ENCODE results near the gene COG6. TPM values are rescaled to one million over a fixed set of nuclear protein-coding genes. Genes with fewer than 3 reads are reported as not detected.

COG6 gene
- 10 to 100 TPM; 25.5 to 37.3 TPM for total RNA-seq

DNA sequence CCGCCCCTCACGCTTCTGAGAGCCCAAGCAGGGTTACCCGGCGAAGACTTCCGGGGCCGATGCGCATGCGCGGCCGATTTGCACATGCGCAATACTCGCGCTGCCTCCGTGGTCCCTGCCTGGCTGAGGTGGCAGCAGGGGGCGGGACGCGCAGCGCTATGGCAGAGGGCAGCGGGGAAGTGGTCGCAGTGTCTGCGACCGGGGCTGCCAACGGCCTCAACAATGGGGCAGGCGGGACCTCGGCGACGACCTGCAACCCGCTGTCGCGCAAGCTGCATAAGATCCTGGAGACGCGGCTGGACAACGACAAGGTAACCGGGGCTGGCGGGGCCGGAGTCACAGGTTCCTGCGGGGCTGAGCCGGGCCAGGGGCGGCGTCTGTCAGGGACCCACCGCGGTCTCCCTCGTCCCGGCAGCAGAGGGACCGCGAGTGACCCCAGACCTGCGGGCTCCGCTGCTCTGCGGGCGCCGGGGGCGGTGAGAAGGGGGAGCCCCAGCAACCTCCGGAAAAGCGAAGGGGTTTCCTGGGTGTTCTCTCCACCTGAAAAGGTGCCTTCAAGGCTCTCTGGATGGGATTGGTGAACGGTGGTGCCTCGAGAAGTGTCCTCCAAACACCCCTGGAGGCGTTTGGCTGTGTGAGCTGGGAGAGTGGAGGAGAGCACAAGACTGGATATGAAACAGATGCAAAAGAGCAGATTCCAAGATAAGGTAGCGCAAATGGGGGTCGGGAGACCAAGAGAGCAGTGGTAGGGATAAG, at the start of gene COG6:
TSS of gene COG6 (plus strand) at position 94 of the 756 bp plus-strand sequence. CDS start at position 159, 65 bp downstream.
- peak within 1 kb of the TSS; percentile 91 for H3K4me3 Mint-ChIP-seq
- CTCF ChIA-PET, result interaction anchor here (0.8 kb wide), 1 partner anchor 44 kb away, joined by 4 read pairs; no protein-coding TSS in a partner anchor
- peaks cover 5% of the 10 kb centered on the region for H3K36me3 Mint-ChIP-seq
- peak; percentile 96 for DNase-seq
- H3K9me3 Mint-ChIP-seq, result no peaks in the 10 kb centered on the region
- intact Hi-C loops (cut with micrococcal nuclease), result loop anchor here (1.0 kb wide), 2 partner anchors 52 to 617 kb away; partner anchors contain the start of genes LHFPL6, NHLRC3 and PROSER1
- POLR2A ChIA-PET, result interaction anchor here (1.0 kb wide), 1 partner anchor 618 kb away, joined by 3 read pairs; the partner anchor contains the start of gene PROSER1
- peak within 1 kb of the TSS; percentile 82 for H3K27ac Mint-ChIP-seq
- H3K4me1 Mint-ChIP-seq (ENCODE audit: low read depth), result peaks cover 18% of the 10 kb centered on the region
- no peaks in the 10 kb centered on the region for H3K27me3 Mint-ChIP-seq

DNA sequence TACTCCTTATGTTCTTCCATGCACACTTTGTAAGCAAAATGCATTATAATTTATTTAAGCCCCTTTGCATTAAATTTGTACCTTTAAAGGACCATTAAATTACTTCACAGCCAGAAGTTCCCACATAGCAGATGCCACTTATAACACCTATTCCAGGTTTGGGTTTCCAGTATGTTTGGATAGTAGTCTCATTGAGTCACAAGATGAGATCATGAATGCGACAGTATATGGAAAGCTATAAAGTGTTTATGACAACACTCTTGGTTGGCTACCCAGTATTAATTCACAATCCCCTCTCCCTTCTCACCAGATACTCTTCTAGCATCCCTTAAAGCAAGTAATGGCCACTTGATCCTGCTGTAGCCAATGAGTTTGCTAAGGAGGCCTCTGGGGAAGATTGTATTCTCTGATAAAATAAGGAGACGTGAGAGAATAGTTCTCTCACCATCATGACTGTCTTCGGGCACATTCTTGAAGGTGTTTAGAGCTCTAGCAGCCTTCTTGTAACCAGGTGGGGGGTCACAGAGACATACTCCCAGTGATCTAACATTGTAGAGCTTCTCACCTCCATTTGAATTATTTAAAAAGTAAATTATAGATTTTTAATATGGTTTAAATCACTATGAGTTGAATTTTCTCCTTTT, 49.7 kb upstream of the COG6 start:
- no peaks in the 10 kb centered on the region for H3K36me3 Mint-ChIP-seq
- H3K27me3 Mint-ChIP-seq, result peaks cover 29% of the 10 kb centered on the region
- DNase-seq, result no peak
- H3K27ac Mint-ChIP-seq, result no peak overlapping the region
- H3K9me3 Mint-ChIP-seq, result no peaks in the 10 kb centered on the region
- peaks cover 14% of the 10 kb centered on the region for H3K4me1 Mint-ChIP-seq (ENCODE audit: low read depth)
- no peak overlapping the region for H3K4me3 Mint-ChIP-seq
- POLR2A ChIA-PET, result interaction anchor here (0.7 kb wide), 1 partner anchor 557 kb away, joined by 5 read pairs; no protein-coding TSS in a partner anchor
- CTCF ChIA-PET, result interaction anchor here (1.0 to 3.3 kb wide), 4 partner anchors 9 to 460 kb away, joined by 3 to 24 read pairs (median 4); no protein-coding TSS in a partner anchor
- intact Hi-C loops (cut with micrococcal nuclease), result no loop called here

DNA sequence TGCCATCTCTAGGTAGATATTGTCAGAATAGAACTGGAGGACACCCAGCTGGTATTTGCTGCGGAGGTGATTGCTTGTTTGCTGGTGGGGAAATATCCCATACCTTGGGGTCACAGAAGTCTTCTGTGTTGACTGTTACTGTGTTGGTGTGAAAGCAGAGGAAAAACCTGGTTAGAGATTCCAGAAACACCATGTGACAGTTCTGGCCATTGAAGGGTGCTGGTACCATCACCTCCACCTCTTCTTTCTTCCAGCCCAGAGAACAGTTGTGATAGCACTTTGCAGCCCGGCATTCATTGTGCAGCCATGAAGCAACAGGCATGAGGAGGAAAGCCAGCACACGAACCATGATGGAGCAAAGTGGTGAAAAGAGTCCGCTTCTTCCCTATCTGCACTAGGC, 47.6 kb upstream of the COG6 start:
- intact Hi-C loops (cut with micrococcal nuclease), result no loop called here
- Mint-ChIP-seq H3K36me3 (no peaks in the 10 kb centered on the region), H3K9me3 (no peaks in the 10 kb centered on the region), H3K4me1 (ENCODE audit: low read depth) (peaks cover 8% of the 10 kb centered on the region), H3K27me3 (peaks cover 14% of the 10 kb centered on the region), H3K4me3 (no peak overlapping the region), H3K27ac (no peak overlapping the region)
- POLR2A ChIA-PET, result no interaction called here
- CTCF ChIA-PET, result interaction anchor here (3.3 kb wide), 1 partner anchor 8 kb away, joined by 24 read pairs; no protein-coding TSS in a partner anchor
- no peak for DNase-seq

DNA sequence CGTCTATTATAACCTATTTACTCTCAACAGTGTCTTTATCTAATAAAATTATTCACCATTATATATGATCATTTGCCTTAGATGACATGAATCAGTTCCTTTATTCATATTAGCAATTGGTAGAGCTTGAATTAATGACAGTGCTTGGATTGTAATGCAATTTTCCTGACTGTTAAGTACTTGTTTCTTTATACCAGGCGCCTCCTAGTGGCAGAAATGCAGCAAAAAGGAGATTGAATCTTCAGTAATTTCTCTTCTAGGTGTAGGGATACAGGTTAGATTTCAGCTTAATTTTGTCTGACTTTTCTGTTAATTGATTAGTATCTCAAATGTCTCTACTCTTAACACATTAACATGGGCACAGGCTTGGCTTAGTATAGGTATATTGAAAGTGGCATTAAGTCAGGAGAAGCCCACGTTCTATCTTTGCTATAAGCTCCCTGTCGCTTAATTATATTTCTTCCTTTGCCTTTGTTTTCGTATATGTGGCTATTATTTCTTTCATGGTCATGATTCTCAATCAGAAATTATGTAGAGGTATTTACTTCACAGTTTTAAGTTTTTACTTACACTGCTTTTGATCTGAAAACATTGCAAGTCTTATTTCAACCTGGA, 43.3 kb upstream of the COG6 start:
- H3K36me3 Mint-ChIP-seq, result no peaks in the 10 kb centered on the region
- CTCF ChIA-PET, result interaction anchor here (0.6 to 3.3 kb wide), 76 partner anchors 9 to 619 kb away, joined by 3 to 31 read pairs (median 4); partner anchors contain the start of genes COG6 and LHFPL6
- H3K27me3 Mint-ChIP-seq, result peaks cover 5% of the 10 kb centered on the region
- no peak overlapping the region for H3K4me3 Mint-ChIP-seq
- no peaks in the 10 kb centered on the region for H3K4me1 Mint-ChIP-seq (ENCODE audit: low read depth)
- POLR2A ChIA-PET, result no interaction called here
- H3K9me3 Mint-ChIP-seq, result no peaks in the 10 kb centered on the region
- H3K27ac Mint-ChIP-seq, result no peak overlapping the region
- intact Hi-C loops (cut with micrococcal nuclease), result loop anchor here (1.0 to 5.0 kb wide), 5 partner anchors 65 to 561 kb away; no protein-coding TSS in a partner anchor
- DNase-seq, result peak; percentile 53

DNA sequence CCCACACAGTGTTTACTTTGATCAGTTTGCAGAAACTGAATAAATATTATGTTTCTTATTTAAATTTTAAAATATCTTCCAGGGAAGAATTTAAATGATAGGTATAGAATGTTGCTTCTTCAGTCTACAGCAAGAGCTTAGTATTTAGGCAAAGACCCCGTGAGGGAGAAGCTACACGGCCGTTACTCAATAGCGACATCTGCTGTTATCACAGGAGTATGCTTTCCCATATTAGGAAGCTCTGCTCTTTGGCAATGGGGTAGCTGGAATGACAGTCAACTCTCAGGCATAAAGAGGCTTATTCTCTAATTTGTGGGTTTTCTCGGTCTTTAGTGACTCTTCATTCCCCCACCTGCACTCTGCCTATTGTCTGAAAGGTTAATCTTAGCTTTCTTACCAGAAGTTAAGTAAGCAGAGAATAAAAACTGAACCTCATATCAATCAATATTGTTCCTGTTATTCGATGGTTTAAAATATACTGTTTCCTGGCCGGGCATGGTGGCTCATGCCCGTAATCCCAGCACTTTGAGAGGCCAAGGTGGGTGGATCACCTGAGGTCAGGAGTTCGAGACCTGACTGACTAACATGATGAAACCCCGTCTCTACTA, 39.3 kb upstream of the COG6 start:
- H3K4me1 Mint-ChIP-seq (ENCODE audit: low read depth), result no peaks in the 10 kb centered on the region
- CTCF ChIA-PET, result interaction anchor here (0.6 to 2.3 kb wide), 60 partner anchors 9 to 1161 kb away, joined by 3 to 24 read pairs (median 4); partner anchors contain the start of genes NHLRC3 and PROSER1
- H3K27me3 Mint-ChIP-seq, result peaks cover 5% of the 10 kb centered on the region
- peak; percentile 39 for DNase-seq
- POLR2A ChIA-PET, result no interaction called here
- H3K27ac Mint-ChIP-seq, result no peak overlapping the region
- no peak overlapping the region for H3K4me3 Mint-ChIP-seq
- intact Hi-C loops (cut with micrococcal nuclease), result no loop called here
- no peaks in the 10 kb centered on the region for H3K9me3 Mint-ChIP-seq
- H3K36me3 Mint-ChIP-seq, result no peaks in the 10 kb centered on the region

DNA sequence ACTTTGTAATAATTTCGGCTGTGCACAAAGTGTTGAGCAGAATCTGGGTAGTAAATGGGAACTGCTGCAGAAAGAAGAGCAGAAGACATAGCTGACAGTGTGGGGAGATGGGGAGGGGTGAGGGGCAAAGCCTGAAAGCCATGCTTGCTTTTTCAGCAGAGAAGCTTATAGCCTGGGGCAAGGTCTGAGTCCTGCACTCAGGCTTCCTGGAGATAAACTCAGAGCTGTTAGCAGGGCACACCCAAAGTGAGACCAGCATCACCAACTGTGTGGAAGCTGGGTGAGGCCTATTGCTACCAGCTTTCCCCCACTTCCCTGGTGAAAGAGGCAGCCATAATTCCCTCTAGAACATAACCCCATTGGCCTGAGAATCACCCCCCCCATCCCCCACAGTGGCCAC, 36.9 kb upstream of the COG6 start:
- Mint-ChIP-seq H3K4me3 (no peak overlapping the region), H3K4me1 (ENCODE audit: low read depth) (no peaks in the 10 kb centered on the region), H3K9me3 (no peaks in the 10 kb centered on the region), H3K36me3 (no peaks in the 10 kb centered on the region), H3K27ac (no peak overlapping the region), H3K27me3 (peaks cover 5% of the 10 kb centered on the region)
- intact Hi-C loops (cut with micrococcal nuclease), result no loop called here
- CTCF ChIA-PET, result interaction anchor here (0.6 to 1.2 kb wide), 4 partner anchors 31 to 473 kb away, joined by 3 read pairs; no protein-coding TSS in a partner anchor
- no peak for DNase-seq
- POLR2A ChIA-PET, result no interaction called here

DNA sequence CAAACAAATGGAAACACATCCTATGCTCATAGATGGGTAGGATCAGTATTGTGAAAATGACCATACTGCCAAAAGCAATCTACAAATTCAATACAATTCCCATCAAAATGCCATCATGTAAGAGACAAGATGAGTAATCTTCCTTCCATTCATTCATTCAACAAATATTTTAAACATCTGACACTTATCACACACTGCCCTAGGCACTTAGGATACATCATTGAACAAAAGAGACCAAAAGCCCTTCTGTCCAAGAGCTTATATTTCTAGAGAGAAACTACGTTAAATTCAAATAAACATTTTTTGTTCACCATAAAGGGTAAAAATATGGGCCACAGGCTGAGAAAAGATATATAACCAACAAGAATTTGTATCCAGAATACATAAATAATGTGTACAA, 32.0 kb upstream of the COG6 start:
- H3K27me3 Mint-ChIP-seq, result peaks cover 5% of the 10 kb centered on the region
- no peak overlapping the region for H3K27ac Mint-ChIP-seq
- DNase-seq, result no peak
- H3K9me3 Mint-ChIP-seq, result no peaks in the 10 kb centered on the region
- intact Hi-C loops (cut with micrococcal nuclease), result no loop called here
- CTCF ChIA-PET, result interaction anchor here (1.4 kb wide), 1 partner anchor 11 kb away, joined by 4 read pairs; no protein-coding TSS in a partner anchor
- no peak overlapping the region for H3K4me3 Mint-ChIP-seq
- H3K36me3 Mint-ChIP-seq, result no peaks in the 10 kb centered on the region
- POLR2A ChIA-PET, result no interaction called here
- H3K4me1 Mint-ChIP-seq (ENCODE audit: low read depth), result no peaks in the 10 kb centered on the region

DNA sequence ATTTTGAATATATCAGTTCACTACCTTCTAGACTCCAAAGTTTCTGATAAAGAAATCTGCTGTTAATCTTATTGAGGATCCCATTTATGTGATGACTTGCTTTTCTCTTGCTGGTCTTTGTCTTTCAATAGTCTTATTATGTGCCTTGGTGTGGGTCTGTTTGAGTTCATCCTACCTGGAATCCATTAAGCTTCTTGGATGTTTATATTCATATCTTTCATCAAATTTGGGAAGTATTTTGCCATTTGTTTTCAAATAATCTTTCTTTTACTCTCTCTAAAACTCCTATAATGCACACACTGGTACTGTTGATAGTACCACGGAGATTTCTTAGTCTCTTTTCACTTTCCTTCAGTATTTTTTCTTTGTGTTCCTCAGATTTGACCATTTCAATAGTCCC, 24.2 kb upstream of the COG6 start:
- Mint-ChIP-seq H3K27ac (no peak overlapping the region), H3K4me1 (ENCODE audit: low read depth) (no peaks in the 10 kb centered on the region), H3K9me3 (peaks cover 17% of the 10 kb centered on the region), H3K4me3 (no peak overlapping the region), H3K36me3 (peaks cover 3% of the 10 kb centered on the region), H3K27me3 (peaks cover 8% of the 10 kb centered on the region)
- ChIA-PET POLR2A (no interaction called here), CTCF (interaction anchor here (1.9 kb wide), 1 partner anchor 15 kb away, joined by 4 read pairs; no protein-coding TSS in a partner anchor)
- DNase-seq, result no peak
- intact Hi-C loops (cut with micrococcal nuclease), result no loop called here

DNA sequence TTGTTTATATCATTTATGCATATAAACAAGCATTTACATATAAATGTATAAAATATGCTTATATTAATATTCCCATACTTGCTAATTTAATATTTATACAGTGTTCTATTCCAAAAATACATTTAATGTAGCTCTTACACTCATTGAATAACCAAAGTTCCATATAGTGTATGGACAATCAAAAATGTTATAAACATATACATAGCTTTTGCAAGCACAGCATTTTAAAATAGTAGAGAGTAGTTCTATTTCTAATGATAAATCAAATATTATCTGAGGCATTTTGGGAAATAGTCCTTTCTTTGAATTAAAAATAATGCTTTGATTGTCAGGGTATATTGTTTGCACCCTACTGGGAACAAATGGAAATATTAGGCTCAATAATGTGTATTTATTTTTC, 22.5 kb upstream of the COG6 start:
- ChIA-PET POLR2A (no interaction called here), CTCF (interaction anchor here (0.7 to 1.0 kb wide), 2 partner anchors 17 to 21 kb away, joined by 3 to 4 read pairs; no protein-coding TSS in a partner anchor)
- no peak for DNase-seq
- Mint-ChIP-seq H3K4me1 (ENCODE audit: low read depth) (no peaks in the 10 kb centered on the region), H3K9me3 (peaks cover 24% of the 10 kb centered on the region), H3K36me3 (peaks cover 3% of the 10 kb centered on the region), H3K4me3 (no peak overlapping the region), H3K27me3 (peaks cover 12% of the 10 kb centered on the region), H3K27ac (no peak overlapping the region)
- intact Hi-C loops (cut with micrococcal nuclease), result no loop called here

DNA sequence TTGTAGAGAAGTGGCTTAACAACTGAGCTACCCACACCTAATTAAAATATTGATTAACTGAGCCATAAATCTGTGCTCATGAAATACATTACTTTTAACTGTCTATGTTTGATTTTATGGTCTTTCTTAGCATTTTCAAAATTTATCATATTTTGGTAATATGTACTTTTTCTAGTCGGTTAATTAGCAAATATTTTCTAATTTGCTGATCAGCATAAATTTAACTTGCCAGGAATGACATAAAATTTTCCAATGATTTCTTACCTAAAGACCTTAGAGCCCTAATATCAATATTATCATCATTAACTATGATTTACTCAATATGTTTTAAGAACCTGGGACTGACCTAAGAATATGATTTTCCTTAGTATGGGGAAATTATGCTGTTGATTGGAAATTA, 19.9 kb upstream of the COG6 start:
- no peak for DNase-seq
- no peak overlapping the region for H3K27ac Mint-ChIP-seq
- H3K9me3 Mint-ChIP-seq, result peaks cover 25% of the 10 kb centered on the region
- no peaks in the 10 kb centered on the region for H3K4me1 Mint-ChIP-seq (ENCODE audit: low read depth)
- H3K36me3 Mint-ChIP-seq, result peaks cover 3% of the 10 kb centered on the region
- H3K27me3 Mint-ChIP-seq, result peaks cover 20% of the 10 kb centered on the region
- intact Hi-C loops (cut with micrococcal nuclease), result no loop called here
- ChIA-PET POLR2A (no interaction called here), CTCF (interaction anchor here (1.8 kb wide), 1 partner anchor 19 kb away, joined by 5 read pairs; no protein-coding TSS in a partner anchor)
- no peak overlapping the region for H3K4me3 Mint-ChIP-seq

DNA sequence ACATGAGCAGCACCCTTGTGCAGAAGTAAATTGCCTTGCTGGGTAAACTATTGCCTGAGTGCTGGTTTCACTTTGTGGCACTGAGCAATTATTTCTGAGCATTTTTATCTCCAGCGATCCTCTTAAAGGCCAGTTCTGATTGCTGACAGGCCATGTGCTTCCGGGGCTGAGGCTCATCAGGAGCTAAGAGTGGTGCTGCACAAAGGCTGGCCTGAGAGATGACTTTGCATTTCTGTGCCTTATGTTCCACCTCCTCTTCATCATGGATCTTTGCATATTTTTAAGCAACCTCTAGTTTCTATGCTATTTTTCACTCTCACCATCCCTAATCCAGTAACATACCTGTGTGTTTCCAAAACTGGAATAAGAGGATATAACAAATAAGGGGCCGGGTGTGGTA, 17.6 kb upstream of the COG6 start:
- Mint-ChIP-seq H3K9me3 (peaks cover 8% of the 10 kb centered on the region), H3K36me3 (no peaks in the 10 kb centered on the region), H3K27ac (no peak overlapping the region), H3K27me3 (peaks cover 23% of the 10 kb centered on the region), H3K4me1 (ENCODE audit: low read depth) (no peaks in the 10 kb centered on the region), H3K4me3 (no peak overlapping the region)
- POLR2A ChIA-PET, result no interaction called here
- intact Hi-C loops (cut with micrococcal nuclease), result no loop called here
- no peak for DNase-seq
- CTCF ChIA-PET, result interaction anchor here (2.2 kb wide), 1 partner anchor 22 kb away, joined by 6 read pairs; no protein-coding TSS in a partner anchor

Data from activated CD4-positive, alpha-beta memory T cell treated with anti-CD3 and anti-CD28 coated beads for 36 hours (primary cell).